ENCODE data around the gene AGPAT4.
"Not testable (repeated sequence)": the region's sequence is repeated elsewhere in the genome, so short reads cannot be mapped to it uniquely, and the experiment has no call there.

The AGPAT4 gene

DNA sequence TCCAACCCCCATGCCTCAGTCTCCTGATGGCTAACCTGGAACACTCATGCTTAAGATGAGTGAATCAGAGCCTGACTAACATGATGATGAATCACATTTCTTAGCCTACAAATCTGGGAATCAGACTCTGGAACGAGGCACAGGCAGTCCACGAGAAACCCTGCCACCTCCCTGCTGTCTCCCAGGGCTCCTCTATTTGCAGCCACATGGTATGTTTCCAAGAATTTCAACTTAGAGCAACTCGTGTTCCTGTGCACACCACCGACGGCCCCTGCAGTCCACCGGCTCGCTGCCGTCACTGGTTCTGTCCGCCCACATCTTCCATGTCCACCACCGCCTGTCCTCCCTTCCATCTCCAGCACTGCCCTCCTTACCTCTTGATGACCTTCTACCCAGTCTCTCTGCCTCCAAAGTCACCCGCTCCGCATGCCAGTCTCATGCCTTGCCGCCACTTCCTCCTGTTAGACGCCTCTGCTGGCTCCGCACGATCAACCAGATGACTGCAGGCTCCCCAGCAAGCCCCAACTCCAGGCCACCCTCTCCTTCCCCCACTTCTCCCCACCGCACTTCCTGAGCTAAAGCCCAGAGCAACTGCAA, 87.6 kb downstream of the AGPAT4 start:
- H3K9me3 ChIP-seq (ENCODE audit: control insufficient read depth, insufficient read depth, low read depth, low read length), result peaks cover 5% of the 10 kb centered on the region; the same call in 1 of the 2 replicates
- no peak overlapping the region for H3K9ac ChIP-seq (ENCODE audit: low read length)
- H3K27ac ChIP-seq (ENCODE audit: low read depth, low read length), result no peak overlapping the region
- H3K27me3 ChIP-seq (ENCODE audit: control insufficient read depth, insufficient read depth, low read length), result no peaks in the 10 kb centered on the region
- H3K36me3 ChIP-seq (ENCODE audit: control insufficient read depth, insufficient read depth, low read length), result peaks cover 12% of the 10 kb centered on the region; the same call in 1 of the 2 replicates
- H3K4me1 ChIP-seq (ENCODE audit: control insufficient read depth, insufficient read depth, low read length), result no peaks in the 10 kb centered on the region
- H3K4me3 ChIP-seq (ENCODE audit: low read depth, low read length), result no peak overlapping the region

DNA sequence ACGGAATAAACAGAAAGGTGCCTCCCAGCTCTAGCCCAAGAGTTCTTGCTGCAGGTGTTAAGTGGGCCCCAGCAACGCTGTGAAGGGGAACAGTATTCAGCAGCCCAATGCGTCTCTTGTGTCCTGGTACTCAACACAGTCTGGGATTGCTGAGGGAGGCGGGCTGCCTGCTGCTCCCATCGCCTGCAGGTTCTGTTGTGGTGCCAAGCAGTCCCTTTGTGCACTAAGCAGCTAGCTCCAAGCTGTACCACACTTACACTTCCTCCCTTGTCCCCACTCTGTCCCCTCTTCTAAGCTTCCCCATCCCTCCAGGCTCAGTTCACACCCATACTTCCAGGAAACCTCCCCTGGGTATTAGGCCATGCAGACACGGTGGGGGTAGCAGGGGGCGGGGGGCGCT, 92.7 kb downstream of the AGPAT4 start:
- H3K4me3 ChIP-seq (ENCODE audit: low read depth, low read length), result no peak overlapping the region
- H3K27ac ChIP-seq (ENCODE audit: low read depth, low read length), result no peak overlapping the region
- H3K9ac ChIP-seq (ENCODE audit: low read length), result no peak overlapping the region
- H3K9me3 ChIP-seq (ENCODE audit: control insufficient read depth, insufficient read depth, low read depth, low read length), result peaks cover 40% of the 10 kb centered on the region
- no peaks in the 10 kb centered on the region for H3K27me3 ChIP-seq (ENCODE audit: control insufficient read depth, insufficient read depth, low read length)
- H3K36me3 ChIP-seq (ENCODE audit: control insufficient read depth, insufficient read depth, low read length), result peaks cover 26% of the 10 kb centered on the region
- H3K4me1 ChIP-seq (ENCODE audit: control insufficient read depth, insufficient read depth, low read length), result no peaks in the 10 kb centered on the region

DNA sequence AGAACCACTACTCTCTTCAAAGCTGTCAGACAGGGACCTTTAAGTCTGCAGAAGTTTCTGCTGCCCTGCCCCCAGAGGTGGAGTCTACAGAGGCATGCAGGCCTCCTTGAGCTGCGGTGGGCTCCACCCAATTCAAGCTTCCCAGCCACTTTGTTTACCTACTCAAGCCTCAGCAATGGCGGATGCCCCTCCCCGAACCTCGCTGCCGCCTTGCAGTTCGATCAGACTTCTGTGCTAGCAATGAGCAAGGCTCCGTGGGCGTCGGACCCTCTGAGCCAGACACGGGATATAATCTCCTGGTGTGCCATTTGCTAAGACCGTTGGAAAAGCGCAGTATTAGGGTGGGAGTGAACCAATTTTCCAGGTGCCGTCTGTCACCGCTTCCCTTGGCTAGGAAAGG, 95.7 kb downstream of the AGPAT4 start:
- not testable (repeated sequence) for H3K9ac ChIP-seq (ENCODE audit: low read length); H3K27me3 ChIP-seq (ENCODE audit: control insufficient read depth, insufficient read depth, low read length); H3K4me1 ChIP-seq (ENCODE audit: control insufficient read depth, insufficient read depth, low read length); H3K27ac ChIP-seq (ENCODE audit: low read depth, low read length); H3K4me3 ChIP-seq (ENCODE audit: low read depth, low read length)
- peaks cover 34% of the 10 kb centered on the region for H3K9me3 ChIP-seq (ENCODE audit: control insufficient read depth, insufficient read depth, low read depth, low read length)
- peaks cover 26% of the 10 kb centered on the region for H3K36me3 ChIP-seq (ENCODE audit: control insufficient read depth, insufficient read depth, low read length)

DNA sequence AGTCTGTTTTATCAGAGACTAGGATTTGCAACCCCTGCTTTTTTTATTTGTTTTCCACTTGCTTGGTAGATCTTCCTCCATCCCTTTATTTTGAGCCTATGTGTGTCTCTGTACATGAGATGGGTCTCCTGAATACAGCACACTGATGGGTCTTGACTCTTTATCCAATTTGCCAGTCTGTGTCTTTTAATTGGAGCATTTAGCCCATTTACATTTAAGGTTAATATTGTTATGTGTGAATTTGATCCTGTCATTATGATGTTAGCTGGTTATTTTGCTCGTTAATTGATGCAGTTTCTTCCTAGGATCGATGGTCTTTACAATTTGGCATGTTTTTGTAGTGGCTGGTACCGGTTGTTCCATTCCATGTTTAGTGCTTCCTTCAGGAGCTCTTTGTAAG, 97.4 kb downstream of the AGPAT4 start:
- H3K27me3 ChIP-seq (ENCODE audit: control insufficient read depth, insufficient read depth, low read length); H3K27ac ChIP-seq (ENCODE audit: low read depth, low read length); H3K4me3 ChIP-seq (ENCODE audit: low read depth, low read length); H3K9ac ChIP-seq (ENCODE audit: low read length); H3K4me1 ChIP-seq (ENCODE audit: control insufficient read depth, insufficient read depth, low read length): not testable (repeated sequence)
- peaks cover 39% of the 10 kb centered on the region for H3K9me3 ChIP-seq (ENCODE audit: control insufficient read depth, insufficient read depth, low read depth, low read length)
- H3K36me3 ChIP-seq (ENCODE audit: control insufficient read depth, insufficient read depth, low read length), result peaks cover 26% of the 10 kb centered on the region

DNA sequence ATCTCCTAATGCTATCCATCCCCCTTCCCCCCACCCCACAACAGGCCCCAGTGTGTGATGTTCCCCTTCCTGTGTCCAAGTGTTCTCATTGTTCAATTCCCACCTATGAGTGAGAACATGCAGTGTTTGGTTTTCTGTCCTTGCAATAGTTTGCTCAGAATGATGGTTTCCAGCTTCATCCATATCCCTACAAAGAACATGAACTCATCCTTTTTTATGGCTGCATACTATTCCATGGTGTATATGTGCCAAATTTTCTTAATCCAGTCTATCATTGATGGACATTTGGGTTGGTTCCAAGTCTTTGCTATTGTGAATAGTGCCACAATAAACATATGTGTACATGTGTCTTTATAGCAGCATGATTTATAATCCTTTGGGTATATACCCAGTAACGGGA, 101.1 kb downstream of the AGPAT4 start:
- H3K4me3 ChIP-seq (ENCODE audit: low read depth, low read length); H3K27me3 ChIP-seq (ENCODE audit: control insufficient read depth, insufficient read depth, low read length); H3K36me3 ChIP-seq (ENCODE audit: control insufficient read depth, insufficient read depth, low read length); H3K27ac ChIP-seq (ENCODE audit: low read depth, low read length); H3K9ac ChIP-seq (ENCODE audit: low read length): not testable (repeated sequence)
- H3K9me3 ChIP-seq (ENCODE audit: control insufficient read depth, insufficient read depth, low read depth, low read length), result peaks cover 16% of the 10 kb centered on the region
- H3K4me1 ChIP-seq (ENCODE audit: control insufficient read depth, insufficient read depth, low read length), result peaks cover 17% of the 10 kb centered on the region

DNA sequence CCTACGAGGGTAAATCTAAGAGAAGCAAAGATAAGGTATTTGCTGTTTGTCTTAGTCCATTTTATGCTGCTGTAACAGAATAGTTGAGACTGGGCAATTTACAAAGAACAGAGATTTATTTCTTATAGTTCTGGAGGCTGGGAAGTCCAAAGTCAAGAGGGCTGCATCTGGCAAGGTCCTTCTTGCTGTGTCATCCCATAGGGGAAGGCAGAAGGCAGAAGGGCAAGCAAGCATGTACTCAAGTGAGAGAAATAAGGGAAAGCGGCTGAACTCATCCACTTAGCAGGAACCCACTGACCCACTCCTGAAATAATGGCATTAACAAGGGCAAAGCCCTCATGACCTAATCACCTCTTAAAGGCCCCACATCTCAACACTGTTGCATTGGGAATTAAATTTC, 102.7 kb downstream of the AGPAT4 start:
- Histone ChIP-seq H3K27ac (ENCODE audit: low read depth, low read length) (no peak overlapping the region), H3K9ac (ENCODE audit: low read length) (no peak overlapping the region), H3K4me3 (ENCODE audit: low read depth, low read length) (no peak overlapping the region), H3K36me3 (ENCODE audit: control insufficient read depth, insufficient read depth, low read length) (peaks cover under 1% of the 10 kb centered on the region), H3K27me3 (ENCODE audit: control insufficient read depth, insufficient read depth, low read length) (no peaks in the 10 kb centered on the region), H3K9me3 (ENCODE audit: control insufficient read depth, insufficient read depth, low read depth, low read length) (peaks cover 8% of the 10 kb centered on the region), H3K4me1 (ENCODE audit: control insufficient read depth, insufficient read depth, low read length) (peaks cover 20% of the 10 kb centered on the region)

DNA sequence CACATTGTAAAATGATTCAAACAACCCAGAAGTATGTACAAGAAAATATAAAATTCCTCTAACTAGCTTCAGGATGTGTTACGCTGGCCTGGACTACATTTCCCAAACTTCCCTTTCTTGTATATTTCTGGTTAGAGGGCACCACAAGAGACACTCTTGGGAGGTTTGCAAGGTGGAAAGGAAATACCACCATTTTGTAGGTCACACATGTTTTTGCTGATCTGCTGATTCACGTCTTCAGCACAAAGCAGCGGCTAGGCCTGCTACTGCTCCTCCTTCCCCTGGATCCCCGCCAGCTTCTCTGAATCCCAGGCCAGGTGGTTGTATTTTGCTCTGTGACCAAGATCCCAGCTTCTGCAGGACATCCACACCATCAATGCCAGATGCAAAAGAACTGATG, 104.2 kb downstream of the AGPAT4 start:
- H3K27ac ChIP-seq (ENCODE audit: low read depth, low read length), result no peak overlapping the region
- H3K4me1 ChIP-seq (ENCODE audit: control insufficient read depth, insufficient read depth, low read length), result peaks cover 20% of the 10 kb centered on the region
- no peak overlapping the region for H3K9ac ChIP-seq (ENCODE audit: low read length)
- peaks cover 8% of the 10 kb centered on the region for H3K9me3 ChIP-seq (ENCODE audit: control insufficient read depth, insufficient read depth, low read depth, low read length)
- no peaks in the 10 kb centered on the region for H3K27me3 ChIP-seq (ENCODE audit: control insufficient read depth, insufficient read depth, low read length)
- H3K4me3 ChIP-seq (ENCODE audit: low read depth, low read length), result no peak overlapping the region
- H3K36me3 ChIP-seq (ENCODE audit: control insufficient read depth, insufficient read depth, low read length), result peaks cover 16% of the 10 kb centered on the region

DNA sequence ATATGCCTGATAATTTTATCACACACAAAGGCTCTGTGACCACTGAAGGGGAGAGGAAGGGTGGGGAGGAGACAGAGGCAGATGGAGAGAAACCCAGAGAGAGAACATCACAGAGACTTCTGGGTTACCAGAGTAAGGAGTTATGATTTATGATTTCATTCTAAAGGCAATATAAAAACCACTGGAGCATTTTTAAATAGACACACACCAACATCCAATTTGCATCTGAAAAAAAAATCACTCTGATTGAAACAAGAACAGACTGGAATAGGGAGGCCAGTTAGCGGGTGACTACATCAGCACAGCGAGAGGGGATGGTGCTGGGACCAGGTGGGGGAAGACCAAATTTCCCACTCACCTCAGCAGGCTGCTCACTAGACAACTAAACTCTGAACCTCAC, 104.8 kb downstream of the AGPAT4 start:
- Histone ChIP-seq H3K9ac (ENCODE audit: low read length) (no peak overlapping the region), H3K27me3 (ENCODE audit: control insufficient read depth, insufficient read depth, low read length) (no peaks in the 10 kb centered on the region), H3K36me3 (ENCODE audit: control insufficient read depth, insufficient read depth, low read length) (peaks cover 22% of the 10 kb centered on the region), H3K27ac (ENCODE audit: low read depth, low read length) (no peak overlapping the region), H3K4me1 (ENCODE audit: control insufficient read depth, insufficient read depth, low read length) (peaks cover 20% of the 10 kb centered on the region), H3K4me3 (ENCODE audit: low read depth, low read length) (no peak overlapping the region), H3K9me3 (ENCODE audit: control insufficient read depth, insufficient read depth, low read depth, low read length) (peaks cover 8% of the 10 kb centered on the region)

DNA sequence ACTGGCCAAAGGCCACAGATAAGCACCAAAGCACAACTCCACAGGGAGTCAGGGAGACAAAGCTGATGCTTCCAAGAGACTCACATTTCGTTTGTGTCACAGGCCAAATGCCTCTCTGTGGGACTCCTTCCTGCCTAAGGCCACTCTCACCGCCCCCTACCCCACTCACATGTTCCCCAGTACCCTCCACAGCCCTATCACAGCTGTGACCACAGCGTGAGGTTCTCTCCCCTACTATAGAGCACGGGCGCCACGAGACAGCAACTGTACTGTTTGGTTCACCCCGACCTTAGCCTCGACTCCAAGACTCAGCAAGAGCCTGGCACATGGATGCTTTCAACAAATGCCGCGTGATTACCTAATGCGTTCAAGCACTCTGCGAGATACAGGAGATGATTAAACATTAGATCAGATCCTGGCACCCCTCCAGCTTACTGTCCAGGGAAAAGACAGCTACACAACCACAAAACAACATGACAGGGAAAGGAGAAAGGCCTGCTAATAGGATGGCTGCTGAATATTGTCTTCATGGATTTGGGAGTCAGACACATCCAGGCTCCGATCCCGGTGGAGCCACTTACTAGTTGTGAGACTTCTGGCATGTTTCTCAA, 105.5 kb downstream of the AGPAT4 start:
- H3K4me1 ChIP-seq (ENCODE audit: control insufficient read depth, insufficient read depth, low read length), result peaks cover 24% of the 10 kb centered on the region
- H3K27ac ChIP-seq (ENCODE audit: low read depth, low read length), result no peak overlapping the region
- H3K4me3 ChIP-seq (ENCODE audit: low read depth, low read length), result no peak overlapping the region
- H3K9ac ChIP-seq (ENCODE audit: low read length), result peak overlapping the region; percentile 5
- H3K36me3 ChIP-seq (ENCODE audit: control insufficient read depth, insufficient read depth, low read length), result peaks cover 26% of the 10 kb centered on the region
- no peaks in the 10 kb centered on the region for H3K27me3 ChIP-seq (ENCODE audit: control insufficient read depth, insufficient read depth, low read length)
- peaks cover 8% of the 10 kb centered on the region for H3K9me3 ChIP-seq (ENCODE audit: control insufficient read depth, insufficient read depth, low read depth, low read length)

DNA sequence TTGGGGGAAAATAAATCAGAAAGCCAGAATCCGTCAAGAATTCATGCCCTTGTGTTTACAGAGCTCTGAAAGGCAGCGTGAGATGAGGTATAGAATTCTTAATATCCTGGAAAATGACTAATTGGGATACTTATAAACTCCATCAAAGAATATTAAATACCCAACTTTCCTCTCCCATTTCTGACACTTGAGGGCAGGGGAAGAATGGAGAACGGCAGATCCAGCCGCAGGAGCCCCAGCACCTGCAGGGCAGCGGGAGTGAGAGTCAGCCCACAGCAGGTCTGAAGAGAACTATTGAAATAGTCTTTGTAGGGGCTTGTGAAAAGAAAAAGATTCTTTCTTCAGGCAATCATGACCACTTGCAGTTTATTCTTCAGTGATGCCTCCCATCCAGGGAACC, 107.2 kb downstream of the AGPAT4 start:
- Histone ChIP-seq H3K27ac (ENCODE audit: low read depth, low read length) (no peak overlapping the region), H3K9me3 (ENCODE audit: control insufficient read depth, insufficient read depth, low read depth, low read length) (peaks cover 4% of the 10 kb centered on the region; the same call in 1 of the 2 replicates), H3K4me3 (ENCODE audit: low read depth, low read length) (no peak overlapping the region), H3K9ac (ENCODE audit: low read length) (no peak overlapping the region), H3K4me1 (ENCODE audit: control insufficient read depth, insufficient read depth, low read length) (peaks cover 25% of the 10 kb centered on the region), H3K36me3 (ENCODE audit: control insufficient read depth, insufficient read depth, low read length) (peaks cover 40% of the 10 kb centered on the region), H3K27me3 (ENCODE audit: control insufficient read depth, insufficient read depth, low read length) (no peaks in the 10 kb centered on the region)

DNA sequence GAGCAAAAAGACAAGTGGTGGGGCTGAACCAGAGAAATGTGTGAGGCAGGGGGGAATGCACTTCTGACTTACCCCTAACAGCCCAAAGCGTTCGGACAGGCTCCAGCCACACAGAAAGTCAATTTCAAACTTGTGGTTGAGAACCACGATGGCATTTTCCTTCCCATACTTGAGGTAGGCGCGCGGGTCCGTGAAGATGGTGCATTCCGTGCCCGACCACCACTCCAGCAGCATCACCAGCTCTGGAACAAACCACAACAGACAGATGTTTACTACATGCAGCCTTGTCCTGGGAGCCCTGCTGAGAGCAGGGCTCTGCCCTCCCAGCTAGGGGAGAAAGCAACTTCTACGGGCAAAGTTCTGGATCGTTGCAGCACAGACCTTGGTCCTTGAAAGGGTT, 107.7 kb downstream of the AGPAT4 start:
- H3K27ac ChIP-seq (ENCODE audit: low read depth, low read length), result no peak overlapping the region
- H3K9me3 ChIP-seq (ENCODE audit: control insufficient read depth, insufficient read depth, low read depth, low read length), result peaks cover 4% of the 10 kb centered on the region; the same call in 1 of the 2 replicates
- no peak overlapping the region for H3K4me3 ChIP-seq (ENCODE audit: low read depth, low read length)
- H3K4me1 ChIP-seq (ENCODE audit: control insufficient read depth, insufficient read depth, low read length), result peaks cover 25% of the 10 kb centered on the region
- no peak overlapping the region for H3K9ac ChIP-seq (ENCODE audit: low read length)
- peaks cover 45% of the 10 kb centered on the region for H3K36me3 ChIP-seq (ENCODE audit: control insufficient read depth, insufficient read depth, low read length)
- H3K27me3 ChIP-seq (ENCODE audit: control insufficient read depth, insufficient read depth, low read length), result no peaks in the 10 kb centered on the region

Measured in HUES6 (cell line).